GM12874 (cell line): ENCODE measurements around the gene VPS11.

ENCODE experiments used
- CTCF ChIP-seq: IDR thresholded peaks from 2 replicates; pipeline ENCODE4 v1.5.1; 2011; ENCODE audit warnings: low read depth, mild to moderate bottlenecking, control low read depth, low read length, moderate library complexity; ENCODE audit not compliant: insufficient read depth

VPS11 gene

GRCh38 chr11:119093942-119094815 is 26.6 kb downstream of the VPS11 start:
- TF ChIP-seq CTCF = no peak

- TF ChIP-seq CTCF = peak; percentile 80
These were observed 27.1 kb downstream of the VPS11 start for GRCh38 chr11:119094816-119095065.

GRCh38 chr11:119095066-119095880 is 27.7 kb downstream of the VPS11 start:
- TF ChIP-seq CTCF = no peak

GRCh38 chr11:119099711-119100110 is 32.1 kb downstream of the VPS11 start:
- no peak for TF ChIP-seq CTCF

- no peak for TF ChIP-seq CTCF
These were observed 32.8 kb downstream of the VPS11 start for GRCh38 chr11:119100246-119100970.

- 0 out of 2 replicates have a peak, but pooled peaks have one; percentile 2 for TF ChIP-seq CTCF
These were observed 33.6 kb downstream of the VPS11 start for GRCh38 chr11:119100994-119101758.
